Calu3 (cell line): ENCODE data around the gene HMX3. TPM values are rescaled to one million over a fixed set of nuclear protein-coding genes. Genes with fewer than 3 reads are reported as not detected.

Source experiments
- BruUV-seq: library from RNA; stranded (reverse); fragments of 400-500 nt; replicated peaks from 2 replicates; lab custom pipeline; 2021; lab: Mats Ljungman, UMichigan
- CTCF ChIA-PET: fragments of 300-600 bp; sonication (Branson Sonifier 250); formaldehyde crosslinking; loops from one replicate; lab custom pipeline; 2022; ENCODE audit warnings: antibody characterized with exemption; lab: Charles Lee
- DNase-seq: peaks from one replicate; pipeline ENCODE4 v3.0.0; 2022
- H3K27ac Mint-ChIP-seq: one replicate; pipeline ENCODE4 v1.8.0; 2022; ENCODE audit warnings: mixed read lengths; ENCODE audit not compliant: unreplicated experiment
- H3K27me3 Mint-ChIP-seq: one replicate; pipeline ENCODE4 v1.8.0; 2022; ENCODE audit warnings: mixed read lengths; ENCODE audit not compliant: unreplicated experiment
- H3K36me3 Mint-ChIP-seq: one replicate; pipeline ENCODE4 v1.8.0; 2022; ENCODE audit warnings: mild to moderate bottlenecking, moderate library complexity, mixed read lengths; ENCODE audit not compliant: insufficient read depth, unreplicated experiment
- H3K4me1 Mint-ChIP-seq: one replicate; pipeline ENCODE4 v1.8.0; 2022; ENCODE audit warnings: mild to moderate bottlenecking, low read depth, mixed read lengths; ENCODE audit not compliant: unreplicated experiment
- H3K4me3 Mint-ChIP-seq: one replicate; pipeline ENCODE4 v1.8.0; 2022; ENCODE audit warnings: mild to moderate bottlenecking, low read depth, moderate library complexity, mixed read lengths; ENCODE audit not compliant: unreplicated experiment
- H3K9me3 Mint-ChIP-seq: one replicate; pipeline ENCODE4 v1.8.0; 2022; ENCODE audit warnings: low read depth, mixed read lengths; ENCODE audit not compliant: unreplicated experiment
- intact Hi-C: fragments of 100-400 bp; cut with micrococcal nuclease; formaldehyde crosslinking; loops from one replicate; pipeline ENCODE4 v1.10.0; 2022; ENCODE audit not compliant: unreplicated experiment
- total RNA-seq: library from RNA; stranded (reverse); gene quantifications from 2 replicates; pipeline ENCODE4 v1.2.3, GENCODE V29; 2022
- TF ChIP-seq, protein P1 (sequence below): fragments of 200-600 bp; IDR thresholded peaks from one replicate; pipeline ENCODE4 v1.8.0; 2022; ENCODE audit warnings: antibody characterized with exemption; ENCODE audit not compliant: unreplicated experiment

Gene HMX3
- total RNA-seq, 1 experiment from 2014 or later: not detected

DNA sequence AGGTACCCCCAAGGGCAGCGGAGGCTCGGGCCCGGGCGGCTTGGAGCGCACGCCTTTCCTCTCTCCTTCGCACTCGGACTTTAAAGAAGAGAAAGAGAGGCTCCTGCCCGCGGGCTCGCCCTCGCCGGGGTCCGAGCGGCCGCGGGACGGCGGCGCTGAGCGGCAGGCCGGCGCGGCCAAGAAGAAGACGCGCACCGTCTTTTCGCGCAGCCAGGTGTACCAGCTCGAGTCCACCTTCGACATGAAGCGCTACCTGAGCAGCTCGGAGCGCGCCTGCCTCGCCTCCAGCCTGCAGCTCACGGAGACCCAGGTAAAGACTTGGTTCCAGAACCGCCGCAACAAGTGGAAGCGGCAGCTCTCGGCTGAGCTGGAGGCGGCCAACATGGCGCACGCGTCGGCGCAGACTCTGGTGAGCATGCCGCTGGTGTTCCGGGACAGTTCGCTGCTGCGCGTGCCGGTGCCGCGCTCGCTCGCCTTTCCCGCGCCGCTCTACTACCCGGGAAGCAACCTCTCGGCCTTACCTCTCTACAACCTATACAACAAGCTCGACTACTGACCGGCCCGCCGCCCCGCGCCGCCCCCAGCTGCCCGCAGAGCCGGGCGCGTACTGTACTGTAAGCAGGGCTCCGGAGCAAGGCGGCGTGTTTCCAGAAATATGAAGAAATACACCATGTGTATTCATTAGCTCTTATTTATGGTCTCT is 13.9 kb downstream of the HMX3 start:
- CTCF ChIA-PET: no interaction called here
- no peaks in the 10 kb centered on the region for H3K4me1 Mint-ChIP-seq
- no peak overlapping the region for H3K4me3 Mint-ChIP-seq
- peaks cover 33% of the 10 kb centered on the region for H3K27me3 Mint-ChIP-seq
- no peak for DNase-seq
- BruUV-seq: no TSS peak
- peaks cover 11% of the 10 kb centered on the region for H3K36me3 Mint-ChIP-seq
- intact Hi-C loops: no loop called here
- TF ChIP-seq, protein P1, sequence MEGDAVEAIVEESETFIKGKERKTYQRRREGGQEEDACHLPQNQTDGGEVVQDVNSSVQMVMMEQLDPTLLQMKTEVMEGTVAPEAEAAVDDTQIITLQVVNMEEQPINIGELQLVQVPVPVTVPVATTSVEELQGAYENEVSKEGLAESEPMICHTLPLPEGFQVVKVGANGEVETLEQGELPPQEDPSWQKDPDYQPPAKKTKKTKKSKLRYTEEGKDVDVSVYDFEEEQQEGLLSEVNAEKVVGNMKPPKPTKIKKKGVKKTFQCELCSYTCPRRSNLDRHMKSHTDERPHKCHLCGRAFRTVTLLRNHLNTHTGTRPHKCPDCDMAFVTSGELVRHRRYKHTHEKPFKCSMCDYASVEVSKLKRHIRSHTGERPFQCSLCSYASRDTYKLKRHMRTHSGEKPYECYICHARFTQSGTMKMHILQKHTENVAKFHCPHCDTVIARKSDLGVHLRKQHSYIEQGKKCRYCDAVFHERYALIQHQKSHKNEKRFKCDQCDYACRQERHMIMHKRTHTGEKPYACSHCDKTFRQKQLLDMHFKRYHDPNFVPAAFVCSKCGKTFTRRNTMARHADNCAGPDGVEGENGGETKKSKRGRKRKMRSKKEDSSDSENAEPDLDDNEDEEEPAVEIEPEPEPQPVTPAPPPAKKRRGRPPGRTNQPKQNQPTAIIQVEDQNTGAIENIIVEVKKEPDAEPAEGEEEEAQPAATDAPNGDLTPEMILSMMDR: no peak
- no peaks in the 10 kb centered on the region for H3K9me3 Mint-ChIP-seq
- H3K27ac Mint-ChIP-seq: no peak overlapping the region

GRCh38 chr10:123150271-123150985 is 14.7 kb downstream of the HMX3 start:
- H3K4me3 Mint-ChIP-seq: peak overlapping the region; percentile 54
- peaks cover 2% of the 10 kb centered on the region for H3K4me1 Mint-ChIP-seq
- peaks cover 18% of the 10 kb centered on the region for H3K36me3 Mint-ChIP-seq
- CTCF ChIA-PET: no interaction called here
- H3K9me3 Mint-ChIP-seq: no peaks in the 10 kb centered on the region
- intact Hi-C loops: no loop called here
- no peak for DNase-seq
- H3K27ac Mint-ChIP-seq: no peak overlapping the region
- no TSS peak for BruUV-seq
- TF ChIP-seq, protein P1: no peak
- peaks cover 26% of the 10 kb centered on the region for H3K27me3 Mint-ChIP-seq

- intact Hi-C loops: no loop called here
- peak; percentile 21 for DNase-seq
- peaks cover 10% of the 10 kb centered on the region for H3K4me1 Mint-ChIP-seq
- peaks cover 22% of the 10 kb centered on the region for H3K27me3 Mint-ChIP-seq
- no TSS peak for BruUV-seq
- CTCF ChIA-PET: no interaction called here
- H3K27ac Mint-ChIP-seq: no peak overlapping the region
- H3K4me3 Mint-ChIP-seq: peak overlapping the region; percentile 54
- no peaks in the 10 kb centered on the region for H3K9me3 Mint-ChIP-seq
- peaks cover 21% of the 10 kb centered on the region for H3K36me3 Mint-ChIP-seq
- TF ChIP-seq, protein P1: no peak
Measured at GRCh38 chr10:123150986-123151736, 15.4 kb downstream of the HMX3 start.

DNA sequence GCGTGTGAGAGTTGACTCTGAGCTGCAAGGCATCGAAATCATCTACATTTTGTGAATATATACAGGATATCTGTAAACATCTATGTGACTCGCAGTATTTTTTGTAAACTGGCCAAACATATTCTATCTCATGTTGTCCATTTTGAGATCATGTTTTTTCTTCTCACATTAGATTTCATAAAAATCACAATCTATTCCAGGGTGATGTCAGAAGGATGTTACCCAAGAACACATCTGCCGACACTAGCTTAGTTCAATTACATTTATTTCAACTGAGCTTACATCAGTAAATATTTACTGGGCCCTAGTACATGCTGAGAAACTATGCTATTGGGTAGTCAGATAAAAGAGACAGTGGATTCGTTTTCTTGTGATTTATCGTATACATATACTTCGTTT is 16.0 kb downstream of the HMX3 start:
- CTCF ChIA-PET: no interaction called here
- BruUV-seq: no TSS peak
- Mint-ChIP-seq H3K36me3 (peaks cover 21% of the 10 kb centered on the region), H3K9me3 (no peaks in the 10 kb centered on the region), H3K27me3 (peaks cover 20% of the 10 kb centered on the region), H3K4me3 (peak overlapping the region; percentile 54), H3K4me1 (peaks cover 14% of the 10 kb centered on the region), H3K27ac (no peak overlapping the region)
- TF ChIP-seq, protein P1: no peak
- no peak for DNase-seq
- intact Hi-C loops: no loop called here
